OCI-LY1 (cell line): ENCODE results near the gene CYTH3.

ENCODE experiments used
- CTCF ChIP-seq: fragments of 200-600 bp; sonication (generic), shearing (Covaris generic); IDR thresholded peaks from 2 replicates; pipeline ENCODE4 v1.5.1; 2017; ENCODE audit warnings: mild to moderate bottlenecking, antibody characterized with exemption, low read length, moderate library complexity, mixed read lengths
- EZH2 ChIP-seq: fragments of 200-600 bp; sonication (generic), shearing (Covaris generic); IDR thresholded peaks from 2 replicates; pipeline ENCODE4 v1.8.0; 2017; ENCODE audit warnings: borderline replicate concordance, mixed run types, mild to moderate bottlenecking, antibody characterized with exemption, low read length, moderate library complexity, mixed read lengths

GRCh38 chr7:6146666-6147065 lies 125.8 kb downstream of the CYTH3 start:
- TF ChIP-seq CTCF (no peak), EZH2 (no peak)
